Hepatocyte (in vitro differentiated cells): ENCODE measurements around the gene UGT1A6.

Experiments used
- CTCF ChIP-seq: fragments of 200-600 bp; sonication (generic); IDR thresholded peaks from 2 replicates; pipeline ENCODE4 v1.5.1; 2016; ENCODE audit warnings: antibody characterized with exemption, mild to moderate bottlenecking; ENCODE audit not compliant: poor library complexity
- EZH2 ChIP-seq: fragments of 200-600 bp; sonication (generic); IDR thresholded peaks from 2 replicates; pipeline ENCODE4 v1.6.1; 2016; ENCODE audit warnings: antibody characterized with exemption, mild to moderate bottlenecking, borderline replicate concordance

- no peak for TF ChIP-seq CTCF
- no peak for TF ChIP-seq EZH2
Measured at GRCh38 chr2:233712611-233713261, 20.0 kb downstream of the UGT1A6 start, which contains the start of gene UGT1A5.
